RWPE1 (cell line): ENCODE data around the gene MAST2.
"Not testable (repeated sequence)": the region's sequence is repeated elsewhere in the genome, so short reads cannot be mapped to it uniquely, and the experiment has no call there.

Source experiments
- CTCF ChIA-PET: fragments of 350-600 bp; sonication (Branson Sonifier 250); formaldehyde crosslinking; extraction: SDS; loops from one replicate; lab custom pipeline; 2021; lab: Yijun Ruan, JAX
- POLR2A ChIA-PET: fragments of 400-600 bp; formaldehyde crosslinking; extraction: SDS; loops from one replicate; lab custom pipeline; 2020; ENCODE audit warnings: antibody characterized with exemption; ENCODE audit not compliant: low non-redundant PET; lab: Yijun Ruan, JAX
- DNase-seq: peaks from one replicate; pipeline ENCODE4 v3.0.0; 2012; ENCODE audit warnings: low spot score
- H3K27ac ChIP-seq: fragments of 450-650 bp; 2 replicates; pipeline ENCODE4 v1.5.1; 2017
- CTCF ChIP-seq: fragments of 450-650 bp; conservative IDR thresholded peaks from 2 replicates; pipeline ENCODE4 v1.5.1; 2017; ENCODE audit warnings: low read depth, mild to moderate bottlenecking

MAST2 gene

GRCh38 chr1:45834689-45835088 is 31.3 kb downstream of the MAST2 start:
- TF ChIP-seq CTCF, result no peak
- POLR2A ChIA-PET, result no interaction called here
- CTCF ChIA-PET, result interaction anchor here (0.6 kb wide), 1 partner anchor 11 kb away, joined by 4 read pairs; no protein-coding TSS in a partner anchor
- DNase-seq, result no peak
- H3K27ac ChIP-seq, result no peak overlapping the region

- CTCF ChIA-PET, result no interaction called here
- H3K27ac ChIP-seq, result no peak overlapping the region
- TF ChIP-seq CTCF, result no peak
- POLR2A ChIA-PET, result no interaction called here
- DNase-seq, result no peak
Observed at GRCh38 chr1:45836451-45836850, 33.0 kb downstream of the MAST2 start.

- DNase-seq, POLR2A ChIA-PET, CTCF ChIA-PET, H3K27ac ChIP-seq: not testable (repeated sequence)
Observed at GRCh38 chr1:45836861-45837260, 33.4 kb downstream of the MAST2 start.

GRCh38 chr1:45838322-45838721 is 34.9 kb downstream of the MAST2 start:
- POLR2A ChIA-PET, result interaction anchor here (0.6 to 0.7 kb wide), 2 partner anchors 11 to 344 kb away, joined by 3 to 5 read pairs; no protein-coding TSS in a partner anchor
- DNase-seq, H3K27ac ChIP-seq, CTCF ChIA-PET: not testable (repeated sequence)

- no peak overlapping the region for H3K27ac ChIP-seq
Observed at GRCh38 chr1:45840704-45841103, 37.3 kb downstream of the MAST2 start.

GRCh38 chr1:45842786-45843185 is 39.4 kb downstream of the MAST2 start:
- no peak for TF ChIP-seq CTCF
- ChIA-PET POLR2A (no interaction called here), CTCF (no interaction called here)
- H3K27ac ChIP-seq, result no peak overlapping the region
- DNase-seq, result no peak

More at GRCh38 chr1:45840704-45841103, 37.3 kb downstream of the MAST2 start:
- ChIA-PET POLR2A (no interaction called here), CTCF (interaction anchor here (0.5 to 0.6 kb wide), 2 partner anchors 12 to 411 kb away, joined by 3 read pairs; no protein-coding TSS in a partner anchor)
- DNase-seq, result no peak
- TF ChIP-seq CTCF, result no peak

GRCh38 chr1:45843474-45843905 is 40.1 kb downstream of the MAST2 start:
- CTCF ChIA-PET, result interaction anchor here (0.7 kb wide), 2 partner anchors 12 to 665 kb away, joined by 4 read pairs; no protein-coding TSS in a partner anchor
- peak; percentile 36 for TF ChIP-seq CTCF
- peak; percentile 4 for DNase-seq
- H3K27ac ChIP-seq, result no peak overlapping the region
- POLR2A ChIA-PET, result no interaction called here

GRCh38 chr1:45844000-45844399 is 40.6 kb downstream of the MAST2 start:
- H3K27ac ChIP-seq, DNase-seq, POLR2A ChIA-PET: not testable (repeated sequence)
- CTCF ChIA-PET, result interaction anchor here (0.7 kb wide), 2 partner anchors 12 to 664 kb away, joined by 4 read pairs; no protein-coding TSS in a partner anchor
